ENCODE results near the gene DDX60. TPM values are rescaled to one million over a fixed set of nuclear protein-coding genes. Genes with fewer than 3 reads are reported as not detected.

The DDX60 gene
- total RNA-seq, 1 donor from 2014 or later = 5.3 TPM

GRCh38 chr4:168257768-168258167, 60.8 kb downstream of the DDX60 start:
- H3K36me3 ChIP-seq = peaks cover 50% of the 10 kb centered on the region
- no peak overlapping the region for H3K4me3 ChIP-seq
- intact Hi-C loops (cut with micrococcal nuclease) = no loop called here

GRCh38 chr4:168248176-168248710, 70.3 kb downstream of the DDX60 start:
- Histone ChIP-seq H3K4me3 (no peak overlapping the region), H3K36me3 (peaks cover 82% of the 10 kb centered on the region), H3K27ac (replicated peaks) (no peak overlapping the region), H3K27me3 (ENCODE audit: low read depth) (no peaks in the 10 kb centered on the region), H3K9me3 (replicated peaks) (no peaks in the 10 kb centered on the region), H3K4me1 (peaks cover 6% of the 10 kb centered on the region)
- intact Hi-C loops (cut with micrococcal nuclease) = no loop called here
- no peak for DNase-seq
- TF ChIP-seq CTCF (IDR thresholded peaks at IDR 0.05; ENCODE audit: borderline replicate concordance) = no peak

More at GRCh38 chr4:168257768-168258167, 60.8 kb downstream of the DDX60 start:
- peak overlapping the region; percentile 77 for H3K27ac ChIP-seq (replicated peaks)
- no peaks in the 10 kb centered on the region for H3K9me3 ChIP-seq (replicated peaks)
- TF ChIP-seq CTCF (IDR thresholded peaks at IDR 0.05; ENCODE audit: borderline replicate concordance) = no peak
- H3K27me3 ChIP-seq (ENCODE audit: low read depth) = no peaks in the 10 kb centered on the region
- H3K4me1 ChIP-seq = peaks cover 31% of the 10 kb centered on the region
- no peak for DNase-seq

GRCh38 chr4:168247603-168248002, 70.9 kb downstream of the DDX60 start:
- Histone ChIP-seq H3K4me1 (peaks cover 6% of the 10 kb centered on the region), H3K27ac (replicated peaks) (no peak overlapping the region), H3K4me3 (no peak overlapping the region), H3K9me3 (replicated peaks) (no peaks in the 10 kb centered on the region), H3K27me3 (ENCODE audit: low read depth) (no peaks in the 10 kb centered on the region), H3K36me3 (peaks cover 82% of the 10 kb centered on the region)
- intact Hi-C loops (cut with micrococcal nuclease) = no loop called here
- no peak for TF ChIP-seq CTCF (IDR thresholded peaks at IDR 0.05; ENCODE audit: borderline replicate concordance)
- no peak for DNase-seq

GRCh38 chr4:168241953-168242352, 76.6 kb downstream of the DDX60 start:
- Histone ChIP-seq H3K9me3 (replicated peaks) (peaks cover 11% of the 10 kb centered on the region), H3K4me3 (no peak overlapping the region), H3K4me1 (no peaks in the 10 kb centered on the region), H3K27me3 (ENCODE audit: low read depth) (no peaks in the 10 kb centered on the region), H3K27ac (replicated peaks) (no peak overlapping the region), H3K36me3 (peaks cover 56% of the 10 kb centered on the region)
- DNase-seq = no peak
- intact Hi-C loops (cut with micrococcal nuclease) = no loop called here
- TF ChIP-seq CTCF (IDR thresholded peaks at IDR 0.05; ENCODE audit: borderline replicate concordance) = no peak

GRCh38 chr4:168240821-168241220, 77.7 kb downstream of the DDX60 start:
- intact Hi-C loops (cut with micrococcal nuclease) = no loop called here

More at GRCh38 chr4:168240821-168241220, 77.7 kb downstream of the DDX60 start:
- H3K27ac ChIP-seq (replicated peaks) = no peak overlapping the region
- no peaks in the 10 kb centered on the region for H3K27me3 ChIP-seq (ENCODE audit: low read depth)
- peaks cover 11% of the 10 kb centered on the region for H3K9me3 ChIP-seq (replicated peaks)
- H3K4me1 ChIP-seq = no peaks in the 10 kb centered on the region
- TF ChIP-seq CTCF (IDR thresholded peaks at IDR 0.05; ENCODE audit: borderline replicate concordance) = no peak
- DNase-seq = no peak
- H3K4me3 ChIP-seq = no peak overlapping the region
- peaks cover 57% of the 10 kb centered on the region for H3K36me3 ChIP-seq

Measured in left ventricle myocardium inferior (tissue), 1 donor.